LHCN-M2 (cell line): Measurements from ENCODE around the gene UBR1. TPM values are rescaled to one million over a fixed set of nuclear protein-coding genes. Genes with fewer than 3 reads are reported as not detected.

Experiments used
- DNase-seq: peaks from one replicate; pipeline ENCODE4 v3.0.0-alpha.2; 2012; ENCODE audit warnings: low read depth
- total RNA-seq: library from RNA; depleted of rRNA; stranded (reverse); fragments of >200 nt; gene quantifications from 2 replicates; pipeline ENCODE4 v1.2.3, GENCODE V29; 2014

The UBR1 gene
- total RNA-seq, 1 experiment from 2014 or later: 24.7 TPM

DNA sequence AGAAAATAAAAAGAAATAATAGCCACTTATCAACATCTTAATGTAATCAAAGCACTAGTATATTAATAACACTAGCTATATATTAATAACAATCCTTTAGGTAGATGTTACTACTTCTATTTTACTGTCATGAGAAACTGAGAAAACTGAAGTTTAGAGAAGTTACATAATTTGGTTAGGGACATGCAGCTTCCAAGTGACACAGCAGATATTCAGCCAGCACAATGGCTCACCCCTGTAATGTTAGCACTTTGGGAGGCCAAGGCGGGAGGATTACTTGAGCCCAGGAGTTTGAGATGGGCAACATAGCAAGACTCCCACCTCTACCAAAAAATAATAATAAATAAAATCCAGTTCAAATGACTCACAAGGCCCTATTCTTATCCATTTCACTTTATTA lies 1.9 kb upstream of the UBR1 start:
- DNase-seq: no peak

DNA sequence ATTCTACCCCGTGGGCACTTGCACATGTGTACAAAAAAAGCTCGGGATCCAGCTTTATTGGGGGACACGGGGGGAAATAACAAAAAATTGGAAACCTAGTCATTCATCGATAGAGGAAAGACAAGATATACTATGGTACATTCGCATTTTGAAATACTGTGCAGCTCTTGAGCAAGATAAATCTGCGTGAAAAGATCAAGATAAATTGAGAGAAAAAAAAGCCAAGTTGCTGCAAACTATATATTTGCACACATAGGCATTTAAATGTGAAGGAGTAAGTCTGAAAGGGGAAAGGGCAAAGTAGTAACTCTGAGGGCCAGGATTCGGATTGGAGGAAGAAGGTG lies 620 bp upstream of the UBR1 start:
- DNase-seq: no peak

DNA sequence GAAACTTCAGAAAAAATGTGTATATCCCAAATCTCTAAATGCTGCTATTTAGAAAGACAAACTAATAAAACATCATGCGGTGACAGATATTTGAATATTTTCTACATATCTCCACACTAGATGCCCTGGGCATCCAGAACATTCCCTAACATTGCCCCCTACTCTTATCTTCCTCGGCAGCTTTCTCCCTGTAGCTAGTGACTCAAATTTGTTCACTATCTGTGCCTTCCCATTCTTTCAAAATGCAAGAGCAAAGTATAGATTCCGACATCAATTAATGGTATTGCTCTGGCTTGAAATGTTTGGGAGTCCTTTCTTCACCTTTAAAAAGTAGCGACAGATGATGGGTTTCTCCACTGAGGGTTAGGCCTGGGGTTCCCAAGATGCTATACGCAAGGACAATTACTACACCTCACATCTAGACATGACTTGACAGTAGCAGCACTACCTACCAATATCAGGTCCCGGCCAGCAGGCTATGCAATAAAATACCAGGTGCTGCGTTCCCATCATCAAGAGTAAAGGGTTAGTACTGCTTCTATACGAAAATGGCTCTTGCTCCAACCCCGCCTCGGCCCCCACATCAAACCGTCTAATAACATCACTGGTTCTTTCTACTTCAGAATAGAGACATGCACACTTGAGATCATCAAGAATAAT lies 631 bp downstream of the UBR1 start:
- DNase-seq: no peak

- DNase-seq: no peak
Measured at GRCh38 chr15:43104426-43104825, 1.4 kb downstream of the UBR1 start.

GRCh38 chr15:43103907-43104306 lies 1.9 kb downstream of the UBR1 start:
- no peak for DNase-seq

DNA sequence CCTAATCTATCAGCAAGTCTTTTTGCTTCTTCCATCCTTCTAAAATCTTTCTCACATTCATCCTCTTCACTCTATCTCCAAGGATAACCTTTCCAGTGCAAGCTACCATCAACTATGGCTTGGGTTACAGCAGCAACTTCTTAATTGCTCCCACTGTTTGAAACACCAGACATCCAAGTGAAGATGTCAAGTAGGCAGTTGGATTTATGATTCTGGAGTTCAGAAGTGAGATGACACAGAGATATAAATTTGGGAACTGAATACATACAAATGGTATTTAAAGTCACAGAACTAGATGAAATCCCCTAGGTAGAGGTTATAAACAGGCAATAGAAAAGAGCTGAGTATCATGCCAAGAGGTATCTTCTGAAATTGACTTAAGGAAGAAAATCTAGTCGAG lies 3.7 kb downstream of the UBR1 start:
- no peak for DNase-seq

DNA sequence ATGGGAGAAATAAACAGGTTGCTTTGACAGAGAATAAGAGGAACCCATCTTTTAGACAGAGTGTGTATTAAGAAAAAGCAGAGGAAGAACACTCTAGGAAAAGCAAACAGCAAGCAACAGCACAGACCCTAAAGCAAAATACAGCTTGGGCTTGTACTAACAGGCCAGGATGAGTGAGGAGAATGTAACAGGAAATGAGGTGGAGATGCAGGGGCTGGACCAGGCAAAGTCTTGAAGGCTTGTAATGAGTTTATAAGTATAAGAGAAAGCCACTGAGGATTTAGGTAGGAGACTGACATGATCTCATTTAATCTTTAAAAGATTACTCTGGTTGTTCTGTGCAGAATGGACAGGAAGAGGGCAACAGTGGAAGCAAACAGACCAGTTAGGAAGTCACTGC lies 4.9 kb downstream of the UBR1 start:
- no peak for DNase-seq

GRCh38 chr15:43099105-43099845 lies 6.6 kb downstream of the UBR1 start:
- DNase-seq: no peak

DNA sequence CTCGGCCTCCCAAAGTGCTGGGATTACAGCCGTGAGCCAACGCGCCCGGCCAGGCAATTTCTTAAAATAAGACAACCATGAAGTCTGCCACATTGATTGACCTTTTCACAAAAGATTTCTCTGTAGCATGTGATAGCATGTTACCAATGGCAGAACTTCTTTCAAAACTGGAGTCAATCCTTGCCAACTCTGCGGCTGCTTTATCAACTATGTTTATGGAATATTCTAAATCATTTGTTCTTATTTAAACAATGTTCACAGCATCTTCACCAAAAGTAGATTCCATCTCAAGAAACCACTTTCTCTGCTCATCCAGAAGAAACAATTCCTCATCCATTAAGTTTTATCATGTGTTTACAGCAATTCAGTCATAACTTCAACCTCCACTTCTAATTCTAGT lies 9.4 kb downstream of the UBR1 start:
- DNase-seq: no peak

- no peak for DNase-seq
Measured at GRCh38 chr15:43095708-43096347, 10.0 kb downstream of the UBR1 start.

- DNase-seq: no peak
Measured at GRCh38 chr15:43095243-43095642, 10.6 kb downstream of the UBR1 start.

DNA sequence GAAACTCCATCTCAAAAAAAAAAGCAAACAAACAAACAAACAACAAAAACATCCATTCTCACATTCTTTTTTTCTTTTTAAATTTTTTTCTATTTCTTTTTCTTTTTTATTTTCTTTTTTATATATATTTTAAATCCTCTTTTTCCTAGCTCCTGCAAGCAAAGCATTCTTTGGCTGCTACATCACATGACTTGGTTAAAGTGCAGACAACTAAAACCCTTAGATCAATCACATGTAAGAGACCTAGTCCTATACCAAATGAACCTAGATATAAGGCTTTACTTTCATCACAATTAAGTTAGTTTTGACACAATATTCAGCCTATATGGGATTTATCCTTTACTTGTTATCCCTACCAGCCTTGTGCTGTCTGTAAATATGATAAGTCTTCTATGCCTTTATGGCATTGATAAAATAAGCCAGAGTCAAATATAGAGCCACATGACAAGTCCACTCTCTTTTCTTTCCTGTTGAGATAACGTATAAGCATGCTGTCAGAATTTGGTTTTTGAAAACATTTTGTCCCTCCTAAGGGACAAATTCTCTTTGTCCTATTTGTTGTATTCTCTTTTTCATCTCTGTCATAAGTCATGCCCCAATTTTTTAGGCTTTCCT lies 11.3 kb downstream of the UBR1 start:
- no peak for DNase-seq

DNA sequence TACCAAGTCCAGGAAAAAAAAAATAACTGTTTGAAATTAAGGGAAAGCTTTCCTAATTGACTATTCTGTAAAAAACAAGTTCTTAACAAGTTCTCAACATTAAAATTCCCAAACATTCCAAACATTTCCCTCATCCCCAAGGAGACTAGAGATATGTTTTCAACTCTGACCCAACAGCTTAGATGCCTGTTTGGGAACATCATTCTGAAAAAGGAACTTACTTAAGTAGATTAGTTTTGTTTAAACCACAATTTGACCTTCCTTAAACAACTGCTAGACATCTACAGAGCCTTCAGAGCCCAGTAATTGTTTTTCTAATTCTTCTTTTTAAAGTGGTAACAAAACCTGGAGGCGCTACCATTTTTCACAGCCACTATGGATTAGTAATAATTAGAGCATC lies 12.8 kb downstream of the UBR1 start:
- DNase-seq: peak; percentile 77

DNA sequence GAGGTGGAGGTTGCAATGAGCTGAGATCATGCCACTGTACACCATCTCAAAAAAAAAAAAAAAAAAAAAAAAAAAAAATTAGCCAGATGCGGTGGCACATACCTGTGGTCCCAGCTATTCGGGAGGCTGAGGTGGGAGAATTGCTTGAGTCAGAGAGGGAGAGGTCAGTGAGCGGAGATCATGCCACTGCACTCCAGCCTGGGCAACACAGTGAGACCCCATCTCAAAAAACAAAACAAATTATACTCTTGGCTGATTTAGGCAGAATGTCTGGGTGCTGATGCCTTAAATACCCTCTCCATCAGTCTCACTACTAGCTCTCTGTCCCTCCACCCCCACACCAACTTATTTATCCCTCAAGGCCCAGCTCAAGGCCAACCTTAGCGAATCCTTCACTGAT lies 14.0 kb downstream of the UBR1 start:
- DNase-seq: no peak

- DNase-seq: no peak
Measured at GRCh38 chr15:43086551-43086950, 19.3 kb downstream of the UBR1 start.

DNA sequence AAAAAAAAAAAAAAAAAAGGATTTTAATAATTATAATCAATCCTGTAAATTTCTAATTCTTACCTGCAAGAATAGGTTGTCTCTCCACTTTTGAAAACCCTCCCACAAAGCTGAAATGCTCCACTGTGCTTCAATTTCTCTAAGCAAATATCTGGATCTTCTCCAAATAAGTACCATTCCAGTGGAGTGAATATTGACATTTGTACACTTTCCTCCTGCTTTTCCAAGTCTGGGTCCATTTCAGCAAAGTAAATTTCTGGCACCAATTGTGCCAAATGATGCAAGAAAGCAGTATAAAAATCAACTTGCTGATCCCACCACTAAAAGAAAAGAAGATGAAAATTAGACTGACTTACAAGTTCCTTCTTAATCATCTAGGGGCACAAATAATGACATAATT lies 19.9 kb downstream of the UBR1 start:
- no peak for DNase-seq

DNA sequence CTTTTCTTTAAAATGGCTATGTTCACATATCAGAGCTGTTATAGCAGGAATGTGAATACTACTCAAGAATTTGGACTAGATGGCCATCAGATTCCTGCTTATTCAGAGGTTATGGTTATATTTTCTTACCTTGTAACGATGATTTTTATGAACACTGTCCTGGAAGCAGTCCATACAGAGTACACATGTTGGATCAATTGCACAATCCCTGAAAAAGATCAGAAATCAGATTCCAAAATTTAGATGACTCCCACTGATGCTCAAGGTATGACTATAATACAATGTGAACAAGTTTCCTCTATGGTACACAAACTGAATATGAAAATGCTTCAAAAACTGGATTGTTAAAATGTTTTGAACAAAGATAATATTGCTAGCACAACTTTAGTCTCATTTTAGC lies 23.3 kb downstream of the UBR1 start:
- no peak for DNase-seq

DNA sequence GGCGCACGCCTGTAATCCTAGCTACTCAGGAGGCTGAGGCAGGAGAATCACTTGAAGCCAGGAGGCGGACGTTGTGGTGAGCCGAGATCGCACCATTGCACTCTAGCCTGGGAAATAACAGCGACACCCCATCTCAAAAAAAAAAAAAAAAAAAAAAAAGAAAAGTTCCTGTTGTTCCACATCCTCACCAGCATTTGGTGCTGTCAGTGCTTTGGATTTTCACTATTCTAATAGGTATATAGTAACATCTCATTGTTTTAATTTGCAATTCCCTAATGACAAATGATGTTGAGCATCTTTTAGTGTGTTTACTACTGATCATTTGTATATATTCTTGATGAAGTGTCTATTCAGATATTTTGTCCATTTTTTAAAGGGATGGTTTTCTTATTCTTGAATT lies 24.6 kb downstream of the UBR1 start:
- DNase-seq: no peak

- no peak for DNase-seq
Measured at GRCh38 chr15:43071451-43071850, 34.4 kb downstream of the UBR1 start.

GRCh38 chr15:43070893-43071292 lies 34.9 kb downstream of the UBR1 start:
- DNase-seq: no peak

DNA sequence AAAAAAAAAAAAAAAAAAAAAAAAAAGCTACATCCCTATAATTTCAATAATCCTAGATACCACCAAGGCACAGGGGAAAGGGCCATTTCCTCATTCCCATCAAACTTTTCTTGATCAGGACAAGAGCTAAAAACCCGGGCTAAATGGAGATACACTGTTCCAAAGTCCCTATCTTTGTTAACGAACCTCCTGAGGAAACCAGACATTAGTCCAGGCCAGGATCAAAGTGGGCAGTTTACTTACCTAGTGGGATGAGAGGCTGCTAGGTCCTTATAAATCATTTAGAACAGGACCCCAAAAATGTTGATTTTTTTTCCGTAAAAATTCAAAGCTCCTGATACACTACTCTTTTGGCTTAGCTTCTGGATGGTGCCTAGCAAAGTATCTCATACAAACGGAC lies 35.6 kb downstream of the UBR1 start:
- no peak for DNase-seq

GRCh38 chr15:43067717-43068461 lies 37.9 kb downstream of the UBR1 start:
- no peak for DNase-seq
